ENCODE results near the gene IRAK2.

Gene IRAK2

DNA sequence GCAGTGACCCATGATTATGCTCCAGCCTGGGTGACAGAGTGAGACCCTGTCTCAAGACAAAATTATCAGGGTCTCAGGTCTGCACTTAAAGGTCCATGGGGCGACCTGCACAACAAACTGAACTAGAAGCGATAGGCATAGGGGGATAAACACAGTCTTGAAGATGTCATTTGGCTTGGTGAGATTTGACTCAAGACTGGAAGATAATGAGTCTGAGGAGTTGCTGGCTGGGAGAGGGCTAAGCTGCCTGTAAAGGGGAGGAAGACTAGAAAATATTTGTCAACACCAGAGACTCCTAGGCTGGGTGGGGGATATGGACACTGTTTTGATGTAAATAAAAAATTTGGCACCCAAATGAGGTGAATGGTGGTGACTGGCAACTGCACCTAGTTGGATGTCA, 108.3 kb downstream of the IRAK2 start:
- TF ChIP-seq, protein P1, sequence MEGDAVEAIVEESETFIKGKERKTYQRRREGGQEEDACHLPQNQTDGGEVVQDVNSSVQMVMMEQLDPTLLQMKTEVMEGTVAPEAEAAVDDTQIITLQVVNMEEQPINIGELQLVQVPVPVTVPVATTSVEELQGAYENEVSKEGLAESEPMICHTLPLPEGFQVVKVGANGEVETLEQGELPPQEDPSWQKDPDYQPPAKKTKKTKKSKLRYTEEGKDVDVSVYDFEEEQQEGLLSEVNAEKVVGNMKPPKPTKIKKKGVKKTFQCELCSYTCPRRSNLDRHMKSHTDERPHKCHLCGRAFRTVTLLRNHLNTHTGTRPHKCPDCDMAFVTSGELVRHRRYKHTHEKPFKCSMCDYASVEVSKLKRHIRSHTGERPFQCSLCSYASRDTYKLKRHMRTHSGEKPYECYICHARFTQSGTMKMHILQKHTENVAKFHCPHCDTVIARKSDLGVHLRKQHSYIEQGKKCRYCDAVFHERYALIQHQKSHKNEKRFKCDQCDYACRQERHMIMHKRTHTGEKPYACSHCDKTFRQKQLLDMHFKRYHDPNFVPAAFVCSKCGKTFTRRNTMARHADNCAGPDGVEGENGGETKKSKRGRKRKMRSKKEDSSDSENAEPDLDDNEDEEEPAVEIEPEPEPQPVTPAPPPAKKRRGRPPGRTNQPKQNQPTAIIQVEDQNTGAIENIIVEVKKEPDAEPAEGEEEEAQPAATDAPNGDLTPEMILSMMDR (IDR thresholded peaks at IDR 0.05; ENCODE audit: control extremely low read depth, extremely low read depth, low read depth, missing control alignments), result no peak
- no peak for DNase-seq (ENCODE audit: extremely low spot score)
- POLR2A ChIA-PET, result interaction anchor here (0.7 kb wide), 1 partner anchor 1307 kb away, joined by 3 read pairs; no protein-coding TSS in a partner anchor
- CTCF ChIA-PET, result interaction anchor here (0.8 to 4.8 kb wide), 4 partner anchors 9 to 340 kb away, joined by 4 to 16 read pairs (median 5); no protein-coding TSS in a partner anchor

DNA sequence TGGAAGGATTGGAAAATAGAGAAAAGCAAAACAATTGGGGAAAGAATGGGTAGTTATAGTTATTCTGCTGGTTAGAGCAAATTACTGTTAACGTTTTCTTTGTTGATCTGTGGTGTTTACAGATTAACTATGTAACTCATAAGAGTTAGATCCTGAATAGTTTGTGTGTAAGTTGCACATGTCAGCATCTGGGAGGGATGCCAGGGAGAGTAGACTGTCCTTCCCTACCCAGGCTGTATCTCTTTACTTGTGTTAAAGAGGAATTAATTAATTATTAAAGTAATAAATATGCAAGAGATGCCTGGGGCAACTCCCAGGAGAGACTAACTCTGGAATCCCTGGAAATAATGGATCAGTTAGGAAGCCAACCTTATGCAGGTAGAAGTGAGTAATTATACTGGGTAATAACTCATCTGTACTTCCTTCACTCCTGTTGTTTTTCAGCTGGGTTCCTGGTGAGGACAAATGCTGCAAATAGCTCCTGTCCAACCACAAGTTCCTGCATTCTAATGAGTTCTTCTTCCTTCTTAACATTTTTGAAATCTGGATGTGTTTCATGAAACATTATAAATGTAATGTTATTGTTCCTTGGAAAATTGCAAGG, 109.1 kb downstream of the IRAK2 start:
- ChIA-PET CTCF (interaction anchor here (0.8 to 4.8 kb wide), 5 partner anchors 9 to 88 kb away, joined by 3 to 16 read pairs (median 5); no protein-coding TSS in a partner anchor), POLR2A (no interaction called here)
- TF ChIP-seq, protein P1 (IDR thresholded peaks at IDR 0.05; ENCODE audit: control extremely low read depth, extremely low read depth, low read depth, missing control alignments), result no peak
- no peak for DNase-seq (ENCODE audit: extremely low spot score)

DNA sequence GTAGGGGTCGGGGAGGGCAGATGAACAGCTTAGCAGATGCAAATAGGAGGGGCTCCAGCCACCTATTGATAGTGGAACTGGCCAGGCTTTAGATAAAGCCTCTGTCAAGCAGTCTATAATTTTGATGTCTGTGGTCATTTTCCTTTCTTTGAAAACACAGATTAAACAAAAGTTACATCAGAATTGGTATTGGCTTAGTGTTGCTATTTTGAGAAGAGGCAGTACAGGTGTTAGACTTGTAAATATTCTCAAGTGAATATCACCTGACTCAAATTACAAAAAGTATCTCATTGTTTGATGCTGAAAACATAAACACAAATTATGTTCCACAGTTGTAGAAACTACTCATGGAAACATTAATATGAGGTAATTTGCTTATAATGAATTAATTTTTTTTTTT, 109.9 kb downstream of the IRAK2 start:
- TF ChIP-seq, protein P1 (IDR thresholded peaks at IDR 0.05; ENCODE audit: control extremely low read depth, extremely low read depth, low read depth, missing control alignments), result no peak
- CTCF ChIA-PET, result interaction anchor here (0.8 to 4.8 kb wide), 5 partner anchors 9 to 88 kb away, joined by 3 to 16 read pairs (median 5); no protein-coding TSS in a partner anchor
- POLR2A ChIA-PET, result no interaction called here
- DNase-seq (ENCODE audit: extremely low spot score), result no peak

DNA sequence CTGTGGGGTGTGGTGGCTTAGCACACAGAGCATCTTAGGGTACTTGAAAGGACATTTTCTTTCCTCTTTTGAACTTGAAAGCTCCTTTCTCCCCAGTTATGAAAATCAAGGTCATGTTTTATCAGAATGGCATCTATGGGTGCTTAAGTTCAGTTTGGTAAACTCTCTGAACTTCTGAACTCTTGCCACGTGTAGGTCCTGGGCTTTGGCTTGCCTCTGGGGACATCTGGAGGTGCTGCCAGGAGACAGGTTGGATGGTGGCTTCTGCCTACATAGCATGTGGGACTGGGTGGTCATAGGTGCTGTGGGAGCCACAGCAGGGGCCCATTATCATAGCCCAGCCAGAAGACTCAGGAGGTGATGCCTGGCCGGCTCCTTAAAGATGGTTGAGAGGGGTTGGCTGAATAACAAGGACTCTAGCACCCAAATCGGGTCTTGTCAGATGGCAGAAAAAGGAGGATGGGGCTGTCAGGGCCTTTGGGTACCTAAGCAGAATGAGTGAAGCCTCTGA, 112.5 kb downstream of the IRAK2 start:
- no peak for DNase-seq (ENCODE audit: extremely low spot score)
- ChIA-PET CTCF (interaction anchor here (2.3 kb wide), 1 partner anchor 10 kb away, joined by 7 read pairs; no protein-coding TSS in a partner anchor), POLR2A (no interaction called here)
- TF ChIP-seq, protein P1 (IDR thresholded peaks at IDR 0.05; ENCODE audit: control extremely low read depth, extremely low read depth, low read depth, missing control alignments), result no peak

DNA sequence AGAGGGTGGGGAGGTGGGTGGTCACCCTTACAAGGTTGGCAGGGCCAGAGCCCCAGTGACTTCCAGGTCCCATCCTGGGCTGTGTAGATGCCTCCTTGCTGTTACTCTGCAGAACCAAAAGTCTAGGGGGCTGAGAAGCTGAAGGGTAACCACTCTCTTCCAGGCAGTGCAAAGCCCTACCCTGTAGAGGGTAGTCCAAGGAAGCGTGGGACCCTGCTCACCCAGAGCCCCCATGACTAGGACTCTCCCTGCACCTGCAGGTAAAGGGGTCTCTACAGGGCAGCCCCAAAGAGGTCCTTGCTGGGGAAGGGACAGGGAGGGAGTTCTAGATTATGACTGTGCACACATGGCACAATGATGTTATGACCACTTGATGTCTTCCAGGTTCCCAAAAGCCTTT, 113.8 kb downstream of the IRAK2 start:
- CTCF ChIA-PET, result no interaction called here

DNA sequence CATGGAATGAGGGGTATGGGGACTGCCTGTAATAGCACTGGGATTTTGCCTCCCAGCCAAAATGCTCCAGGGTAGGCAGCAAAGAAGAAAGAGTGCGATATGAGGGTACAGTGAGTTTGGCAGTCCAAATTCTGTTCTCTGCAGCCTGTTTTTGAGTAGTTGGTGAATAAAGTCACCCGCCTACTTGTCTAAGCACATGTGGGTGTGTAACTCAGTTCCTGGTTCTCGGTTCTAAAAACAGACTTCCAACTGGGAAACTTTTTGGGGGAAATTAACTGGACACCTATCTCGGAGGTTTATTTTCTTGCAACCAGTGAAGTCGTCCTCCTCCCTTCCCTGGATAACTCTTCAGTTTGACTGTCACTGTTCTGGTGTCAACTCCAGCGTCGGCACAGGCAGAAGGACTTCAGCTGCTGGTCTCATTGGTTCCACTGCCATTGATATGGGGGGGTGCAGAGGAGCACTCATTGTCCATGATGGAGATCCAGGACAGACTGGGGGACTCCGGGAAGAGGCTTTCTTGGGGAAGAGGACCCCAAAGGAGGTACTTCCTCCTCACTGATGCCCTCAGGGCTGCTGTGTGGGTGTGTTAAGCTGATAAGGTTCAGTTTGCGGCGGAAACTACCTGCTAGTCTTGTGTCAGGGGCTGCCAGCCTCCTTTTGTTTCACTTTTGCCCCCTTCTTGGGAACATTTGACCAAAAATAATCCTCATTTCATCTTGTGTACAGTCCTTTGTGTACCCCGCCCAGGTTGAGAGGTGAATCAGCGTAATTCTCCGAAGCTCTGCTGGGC, 114.9 kb downstream of the IRAK2 start:
- TF ChIP-seq, protein P1 (IDR thresholded peaks at IDR 0.05; ENCODE audit: control extremely low read depth, extremely low read depth, low read depth, missing control alignments), result no peak
- ChIA-PET CTCF (interaction anchor here (2.4 kb wide), 2 partner anchors 10 to 16 kb away, joined by 5 to 7 read pairs; no protein-coding TSS in a partner anchor), POLR2A (no interaction called here)
- DNase-seq (ENCODE audit: extremely low spot score), result no peak

More for the DNA sequence above, 113.8 kb downstream of the IRAK2 start:
- POLR2A ChIA-PET, result no interaction called here
- TF ChIP-seq, protein P1 (IDR thresholded peaks at IDR 0.05; ENCODE audit: control extremely low read depth, extremely low read depth, low read depth, missing control alignments), result no peak
- DNase-seq (ENCODE audit: extremely low spot score), result no peak
